ENCODE measurements around the gene DST. TPM values are rescaled to one million over a fixed set of nuclear protein-coding genes. Genes with fewer than 3 reads are reported as not detected.
A peak's percentile ranks its signal among the peaks of the same experiment; 100 is the strongest.

DST gene
- total RNA-seq, 1 donor: 573 TPM

- Histone ChIP-seq H2AFZ (ENCODE audit: low read length) (no peak overlapping the region), H3K36me3 (ENCODE audit: insufficient read depth, low read length) (peaks cover 66% of the 10 kb centered on the region), H3K4me1 (ENCODE audit: insufficient read depth, low read length) (peaks cover 19% of the 10 kb centered on the region), H3K27me3 (ENCODE audit: insufficient read depth, low read length) (no peaks in the 10 kb centered on the region), H3K79me2 (ENCODE audit: insufficient read depth, low read length) (no peaks in the 10 kb centered on the region), H3K4me3 (ENCODE audit: insufficient read depth, low read length) (no peak overlapping the region), H4K20me1 (ENCODE audit: insufficient read depth, low read length) (peaks cover 3% of the 10 kb centered on the region), H3K9me3 (ENCODE audit: low read depth, low read length) (no peaks in the 10 kb centered on the region), H3K4me2 (ENCODE audit: insufficient read depth, low read length) (no peak overlapping the region), H3K27ac (ENCODE audit: low read depth, low read length) (no peak overlapping the region)
- no peak for DNase-seq (ENCODE audit: insufficient read length, low spot score, missing footprints)
- no peak for TF ChIP-seq CTCF (IDR thresholded peaks at IDR 0.05; ENCODE audit: extremely low read depth, low read depth, low read length)
Measured at GRCh38 chr6:56495654-56496053, 147.0 kb downstream of the DST start.

GRCh38 chr6:56491606-56492328, 150.9 kb downstream of the DST start:
- Histone ChIP-seq H3K4me2 (ENCODE audit: insufficient read depth, low read length) (no peak overlapping the region), H3K4me3 (ENCODE audit: insufficient read depth, low read length) (no peak overlapping the region), H3K36me3 (ENCODE audit: insufficient read depth, low read length) (peaks cover 45% of the 10 kb centered on the region), H2AFZ (ENCODE audit: low read length) (no peak overlapping the region), H3K4me1 (ENCODE audit: insufficient read depth, low read length) (peaks cover 19% of the 10 kb centered on the region), H3K9me3 (ENCODE audit: low read depth, low read length) (no peaks in the 10 kb centered on the region), H3K27me3 (ENCODE audit: insufficient read depth, low read length) (no peaks in the 10 kb centered on the region), H4K20me1 (ENCODE audit: insufficient read depth, low read length) (peaks cover 3% of the 10 kb centered on the region), H3K79me2 (ENCODE audit: insufficient read depth, low read length) (no peaks in the 10 kb centered on the region), H3K27ac (ENCODE audit: low read depth, low read length) (peak overlapping the region; percentile 7)
- TF ChIP-seq CTCF (IDR thresholded peaks at IDR 0.05; ENCODE audit: extremely low read depth, low read depth, low read length): no peak
- DNase-seq (ENCODE audit: insufficient read length, low spot score, missing footprints): no peak

GRCh38 chr6:56490993-56491392, 151.7 kb downstream of the DST start:
- TF ChIP-seq CTCF (IDR thresholded peaks at IDR 0.05; ENCODE audit: extremely low read depth, low read depth, low read length): no peak
- Histone ChIP-seq H2AFZ (ENCODE audit: low read length) (no peak overlapping the region), H3K4me3 (ENCODE audit: insufficient read depth, low read length) (no peak overlapping the region), H3K27ac (ENCODE audit: low read depth, low read length) (peak overlapping the region; percentile 7), H3K9me3 (ENCODE audit: low read depth, low read length) (no peaks in the 10 kb centered on the region), H3K36me3 (ENCODE audit: insufficient read depth, low read length) (peaks cover 43% of the 10 kb centered on the region), H3K27me3 (ENCODE audit: insufficient read depth, low read length) (no peaks in the 10 kb centered on the region), H3K79me2 (ENCODE audit: insufficient read depth, low read length) (no peaks in the 10 kb centered on the region), H3K4me1 (ENCODE audit: insufficient read depth, low read length) (peaks cover 19% of the 10 kb centered on the region), H3K4me2 (ENCODE audit: insufficient read depth, low read length) (no peak overlapping the region), H4K20me1 (ENCODE audit: insufficient read depth, low read length) (peaks cover 3% of the 10 kb centered on the region)
- DNase-seq (ENCODE audit: insufficient read length, low spot score, missing footprints): peak; percentile 76

GRCh38 chr6:56489559-56489958, 153.1 kb downstream of the DST start:
- no peak for DNase-seq (ENCODE audit: insufficient read length, low spot score, missing footprints)
- Histone ChIP-seq H3K27ac (ENCODE audit: low read depth, low read length) (no peak overlapping the region), H3K36me3 (ENCODE audit: insufficient read depth, low read length) (peaks cover 42% of the 10 kb centered on the region), H2AFZ (ENCODE audit: low read length) (no peak overlapping the region), H3K79me2 (ENCODE audit: insufficient read depth, low read length) (no peaks in the 10 kb centered on the region), H4K20me1 (ENCODE audit: insufficient read depth, low read length) (peaks cover 3% of the 10 kb centered on the region), H3K4me1 (ENCODE audit: insufficient read depth, low read length) (peaks cover 28% of the 10 kb centered on the region), H3K4me2 (ENCODE audit: insufficient read depth, low read length) (no peak overlapping the region), H3K27me3 (ENCODE audit: insufficient read depth, low read length) (no peaks in the 10 kb centered on the region), H3K9me3 (ENCODE audit: low read depth, low read length) (no peaks in the 10 kb centered on the region), H3K4me3 (ENCODE audit: insufficient read depth, low read length) (no peak overlapping the region)
- TF ChIP-seq CTCF (IDR thresholded peaks at IDR 0.05; ENCODE audit: extremely low read depth, low read depth, low read length): no peak
